HG03565 (cell line): ENCODE results near the gene FAM114A1.
"Not testable (repeated sequence)": the region's sequence is repeated elsewhere in the genome, so short reads cannot be mapped to it uniquely, and the experiment has no call there.

Experiments
- ATAC-seq: cut with Tn5 transposase; IDR thresholded peaks from one replicate; pipeline ENCODE4 v1.9.1; 2021; ENCODE audit warnings: mild to moderate bottlenecking, moderate library complexity; ENCODE audit not compliant: unreplicated experiment

Gene FAM114A1

DNA sequence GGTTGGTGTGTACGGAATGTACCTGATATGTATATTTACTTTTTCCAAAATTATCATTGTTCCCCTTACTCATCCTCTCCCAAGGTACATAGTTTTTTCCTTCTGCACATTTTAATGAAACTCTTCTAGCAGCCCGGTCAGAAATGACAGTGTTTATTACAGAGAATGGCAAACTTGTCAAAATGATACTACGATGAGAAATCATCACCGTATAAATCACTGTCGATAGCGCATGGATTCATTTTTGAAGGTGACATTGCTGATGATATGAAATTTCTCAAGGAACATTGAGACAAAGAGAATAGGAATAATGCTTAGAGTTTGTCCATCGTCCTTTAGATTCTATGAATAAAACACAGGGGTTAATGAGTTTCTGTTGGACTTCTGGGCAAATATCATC lies 30.6 kb downstream of the FAM114A1 start:
- no peak for ATAC-seq

DNA sequence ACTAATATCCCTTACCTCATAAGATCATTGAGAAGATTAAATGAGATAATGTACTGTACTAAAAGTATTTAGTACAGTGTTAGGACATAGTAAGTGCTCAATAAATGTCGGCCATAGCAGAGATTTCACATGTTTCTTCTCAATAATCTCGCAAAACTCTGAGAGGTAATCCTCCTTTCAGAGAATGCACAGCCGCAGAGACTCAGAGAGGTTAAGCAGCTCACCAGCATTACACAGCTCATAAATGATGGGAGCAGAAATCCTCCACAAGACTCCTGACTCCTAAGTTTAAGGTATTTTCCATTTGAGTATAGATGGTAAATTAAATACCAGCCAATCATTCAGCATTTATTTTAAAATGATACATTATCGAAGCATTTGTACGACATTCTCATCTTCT lies 34.6 kb downstream of the FAM114A1 start:
- no peak for ATAC-seq

DNA sequence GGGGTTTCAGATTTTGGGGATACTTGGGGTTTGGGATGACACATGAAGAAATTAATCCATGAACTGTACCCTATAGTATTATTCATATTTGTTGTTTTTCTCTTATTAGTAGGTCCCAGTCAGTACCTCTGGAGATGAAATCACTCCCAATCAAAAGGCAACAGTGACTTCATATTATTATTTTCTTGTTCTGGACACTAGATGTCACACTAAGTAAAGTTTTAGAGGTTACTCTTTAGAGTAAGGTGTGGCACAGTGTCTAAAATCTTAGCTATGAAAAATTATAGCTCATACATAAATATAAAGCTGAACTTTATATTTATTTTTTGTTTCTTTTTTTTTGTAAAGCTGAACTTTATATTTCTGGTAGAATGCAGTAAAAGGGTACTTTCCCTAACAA lies 35.1 kb downstream of the FAM114A1 start:
- ATAC-seq, result peak; percentile 46

DNA sequence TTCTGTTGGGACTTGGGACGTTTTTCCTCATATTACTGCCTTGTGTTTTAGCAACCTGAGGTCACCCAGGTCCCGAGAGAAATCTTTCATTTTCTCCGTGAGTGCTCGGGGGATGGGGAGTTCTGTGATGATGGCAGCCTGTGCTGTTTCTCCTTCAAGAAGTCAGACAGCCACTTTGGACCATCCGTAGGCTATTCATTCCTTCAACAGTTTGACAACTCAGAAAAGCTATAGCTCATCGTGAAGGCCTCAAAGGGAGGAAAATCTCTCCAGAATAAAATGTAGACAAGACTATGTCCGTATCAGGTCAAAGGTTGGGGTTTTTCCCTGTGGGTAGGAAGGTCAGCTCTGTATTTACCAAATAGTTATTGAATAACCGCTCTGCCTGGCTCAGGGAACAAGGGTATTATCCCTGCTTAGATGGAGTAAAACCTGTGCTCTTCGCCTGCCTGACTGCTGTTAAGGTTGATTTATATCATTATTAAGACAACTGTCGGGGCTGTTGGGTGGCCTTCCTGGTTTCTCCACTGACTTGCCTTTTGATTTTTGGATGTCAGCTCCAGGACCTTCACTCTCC lies 36.6 kb downstream of the FAM114A1 start:
- ATAC-seq, result no peak

DNA sequence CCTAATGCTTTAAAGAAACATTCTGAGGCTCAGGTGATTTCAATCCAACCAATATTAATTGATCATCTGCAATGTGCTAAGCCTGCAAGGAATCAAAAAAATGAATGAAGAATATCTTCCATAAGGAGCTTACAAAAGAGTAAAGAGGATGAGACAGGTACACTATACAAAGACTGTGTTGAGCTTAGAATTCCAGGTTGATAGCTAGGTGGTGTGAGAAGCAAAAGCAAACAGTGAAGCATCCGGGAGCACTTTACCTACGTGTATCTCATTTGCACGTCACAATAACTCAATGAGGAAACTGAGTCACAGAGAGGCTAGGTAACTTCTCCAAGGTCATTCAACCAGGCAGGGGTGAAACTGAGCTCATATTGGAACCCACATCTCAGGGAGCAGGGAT lies 37.1 kb downstream of the FAM114A1 start:
- no peak for ATAC-seq

DNA sequence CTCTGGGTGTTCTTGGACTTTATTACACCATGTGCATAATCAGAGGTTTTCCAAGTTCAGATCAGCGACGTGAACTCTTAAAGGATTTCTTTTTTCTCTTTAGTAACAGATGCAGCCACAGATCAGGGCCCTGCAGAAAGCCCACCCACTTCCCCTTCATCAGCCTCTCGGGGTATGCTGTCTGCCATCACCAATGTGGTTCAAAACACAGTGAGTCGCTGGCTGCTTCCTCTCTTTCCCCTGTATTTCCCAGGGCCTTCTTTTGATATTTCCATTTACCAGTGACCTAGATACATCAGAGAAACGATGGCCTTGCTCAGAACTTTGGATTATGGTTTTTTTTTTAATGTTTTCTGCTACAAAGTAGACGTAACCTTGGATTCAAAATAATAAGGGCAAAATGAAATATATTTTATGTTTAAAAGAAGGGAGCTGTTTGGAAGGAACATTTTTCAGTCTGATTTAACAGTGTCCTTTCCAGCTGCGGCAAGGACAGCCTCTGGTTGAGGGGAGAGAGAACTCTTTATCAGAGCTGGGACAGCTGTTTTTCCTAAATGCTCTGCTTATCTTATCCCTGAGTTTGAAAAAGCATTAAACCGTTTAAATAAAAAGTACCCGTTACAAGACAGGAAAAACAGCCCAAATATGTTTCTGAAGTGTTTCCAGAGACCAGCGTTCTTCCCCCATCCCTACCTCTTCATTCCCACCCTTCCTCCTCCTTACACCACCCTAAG lies 38.2 kb downstream of the FAM114A1 start:
- no peak for ATAC-seq

DNA sequence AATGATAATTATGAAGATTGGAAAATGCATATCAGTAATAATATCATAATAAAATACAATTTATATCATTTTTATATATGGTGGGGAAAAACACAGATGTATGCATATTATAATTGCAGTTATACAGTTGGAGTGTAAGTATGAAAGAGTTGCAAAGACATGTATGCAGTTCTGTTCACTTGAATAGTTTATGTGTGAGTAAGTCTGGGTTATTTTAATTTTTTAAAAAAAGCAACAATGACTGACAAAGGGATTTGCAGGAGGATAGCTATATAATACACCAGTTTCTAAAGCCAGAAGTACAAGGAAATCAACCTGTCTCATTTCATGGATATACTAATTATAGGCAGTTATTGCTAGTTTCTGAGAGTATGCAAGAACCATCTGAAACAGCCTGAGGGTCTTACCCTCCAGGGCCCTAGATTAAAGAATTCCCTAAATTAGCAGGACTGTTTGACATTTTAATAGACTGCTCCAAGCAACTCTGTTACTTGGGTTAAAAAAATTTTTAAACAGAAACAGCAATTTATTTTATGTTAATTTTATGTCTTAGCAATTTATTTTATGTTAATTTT lies 40.2 kb downstream of the FAM114A1 start:
- no peak for ATAC-seq

DNA sequence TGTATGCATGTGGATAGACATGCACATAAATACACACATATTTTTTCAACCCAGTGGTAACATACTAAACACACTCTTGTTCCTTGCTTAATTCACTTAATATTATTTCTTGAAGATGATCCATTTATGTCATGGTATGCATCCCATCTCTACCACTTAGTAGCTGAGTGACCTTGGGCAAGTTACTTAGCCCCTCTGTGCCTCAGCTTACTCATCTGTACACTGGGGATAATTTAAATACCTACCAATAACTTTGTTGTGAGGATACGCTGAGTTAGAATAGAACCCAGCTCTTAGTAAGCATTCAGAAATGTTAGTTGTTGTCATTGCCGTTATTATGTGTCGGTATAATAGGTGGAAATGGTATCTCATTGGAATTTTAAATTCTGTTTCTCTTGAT lies 41.4 kb downstream of the FAM114A1 start:
- ATAC-seq, result no peak

DNA sequence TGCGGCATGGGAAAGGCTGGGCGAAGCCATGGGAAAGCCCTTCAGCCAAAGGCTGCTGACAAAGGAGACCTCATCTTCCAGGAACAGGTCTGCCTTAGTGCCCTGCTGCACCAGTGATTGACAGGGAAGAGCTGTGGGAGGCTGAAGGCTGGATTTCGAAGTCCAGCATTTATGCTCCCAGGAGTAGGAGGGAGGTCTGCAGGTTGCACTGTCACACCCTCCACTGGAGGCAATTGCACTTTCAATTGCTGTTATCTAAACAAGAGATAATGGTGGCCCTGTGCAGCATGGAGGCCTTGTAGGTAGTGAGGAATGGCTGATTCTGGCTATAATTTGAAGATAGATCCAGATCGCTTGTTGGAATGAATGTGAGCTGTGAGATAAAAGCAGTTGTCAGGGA lies 43.7 kb downstream of the FAM114A1 start:
- ATAC-seq, result no peak

DNA sequence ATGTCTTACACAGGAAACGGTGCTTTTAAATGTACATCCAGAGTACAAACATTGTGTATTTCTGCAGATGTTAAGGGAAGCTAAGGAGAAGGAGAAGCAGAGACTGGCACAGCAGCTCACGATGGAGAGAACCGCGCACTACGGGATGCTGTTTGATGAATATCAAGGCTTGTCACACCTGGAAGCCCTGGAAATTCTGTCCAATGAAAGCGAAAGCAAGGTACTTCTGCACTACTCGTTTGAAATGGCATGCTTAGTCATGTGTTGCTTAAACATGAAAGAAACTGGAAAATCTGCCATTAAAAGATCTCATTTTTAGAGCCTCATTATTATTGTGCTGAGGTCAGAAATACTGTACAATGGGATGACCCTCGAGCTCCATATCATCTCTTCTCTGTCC lies 47.2 kb downstream of the FAM114A1 start:
- ATAC-seq, result no peak

DNA sequence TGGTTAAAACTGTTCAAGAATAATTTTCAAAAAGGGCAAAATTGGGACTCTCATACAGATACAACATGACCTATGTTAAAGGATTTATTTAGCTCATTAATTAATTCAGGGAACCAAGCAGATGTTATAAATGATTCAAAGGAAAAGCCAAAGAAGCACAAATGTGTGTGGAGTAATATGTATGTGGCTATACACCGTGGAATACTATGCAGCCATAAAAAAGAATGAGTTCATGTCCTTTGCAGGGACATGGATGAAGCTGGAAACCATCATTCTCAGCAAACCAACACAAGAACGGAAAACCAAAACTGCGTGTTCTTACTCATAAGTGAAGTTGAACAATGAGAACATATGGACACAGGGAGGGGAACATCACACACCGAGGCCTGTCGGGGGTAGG lies 48.7 kb downstream of the FAM114A1 start:
- ATAC-seq, result not testable (repeated sequence)

DNA sequence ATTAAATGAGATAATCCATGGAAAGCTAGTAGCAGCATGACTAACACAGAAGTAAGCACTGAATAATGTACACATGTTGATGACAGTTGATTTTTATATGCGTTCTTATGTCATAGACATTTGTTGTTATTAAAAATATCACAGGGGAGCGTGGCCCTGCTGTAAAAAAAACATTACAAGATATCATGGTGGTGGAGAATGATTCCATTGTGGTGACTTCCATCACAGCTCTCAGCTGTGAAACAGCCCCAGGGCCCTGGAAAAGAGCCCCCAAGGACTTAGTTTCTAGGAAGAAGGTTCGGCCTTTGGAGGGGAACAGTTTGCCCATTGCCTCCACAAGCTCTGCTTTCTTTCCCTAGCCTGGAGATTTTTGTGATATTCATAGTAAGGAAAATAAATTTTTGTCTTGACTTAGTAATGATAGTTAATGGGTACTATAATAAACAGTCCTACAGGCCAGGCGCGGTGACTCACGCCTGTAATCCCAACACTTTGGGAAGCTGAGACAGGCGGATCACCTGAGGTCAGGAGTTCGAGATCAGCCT lies 49.9 kb downstream of the FAM114A1 start:
- no peak for ATAC-seq

DNA sequence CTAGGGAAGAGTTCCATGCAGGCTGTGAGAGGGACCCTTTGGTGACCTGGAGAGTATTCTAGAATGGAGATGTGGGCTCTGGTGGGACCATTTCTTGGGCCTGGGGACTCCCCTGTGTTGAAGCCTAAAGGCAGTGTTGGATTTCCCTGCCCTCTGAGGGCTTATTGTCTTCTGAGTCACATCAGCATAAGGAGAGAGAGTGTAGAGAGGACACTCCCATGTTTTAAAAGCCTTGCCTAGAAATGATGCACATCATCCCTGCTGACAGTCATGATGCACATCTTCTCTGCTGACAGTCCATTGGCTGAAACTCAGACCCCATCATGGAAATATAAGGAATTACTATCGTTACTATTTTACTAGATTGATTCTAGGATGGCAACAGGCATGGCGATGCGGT lies 51.9 kb downstream of the FAM114A1 start:
- no peak for ATAC-seq

DNA sequence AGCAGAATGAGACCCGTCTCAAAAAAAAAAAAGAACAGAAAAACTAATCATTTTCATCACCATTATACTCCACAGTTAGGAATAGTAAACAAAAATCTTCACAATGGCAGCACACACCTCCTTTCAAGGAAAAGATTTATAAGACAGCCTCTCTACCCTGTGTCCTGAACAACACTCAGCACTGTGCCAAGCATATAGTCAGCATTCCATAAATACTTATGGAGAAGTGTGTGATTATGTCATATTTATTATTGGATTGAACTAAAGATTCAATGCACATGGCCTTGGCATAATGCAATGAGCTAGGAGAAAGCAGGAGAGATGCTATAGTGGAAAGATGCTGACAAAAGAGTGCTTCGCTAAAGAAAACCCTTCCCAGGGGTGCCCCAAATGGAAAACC lies 52.6 kb downstream of the FAM114A1 start:
- no peak for ATAC-seq

DNA sequence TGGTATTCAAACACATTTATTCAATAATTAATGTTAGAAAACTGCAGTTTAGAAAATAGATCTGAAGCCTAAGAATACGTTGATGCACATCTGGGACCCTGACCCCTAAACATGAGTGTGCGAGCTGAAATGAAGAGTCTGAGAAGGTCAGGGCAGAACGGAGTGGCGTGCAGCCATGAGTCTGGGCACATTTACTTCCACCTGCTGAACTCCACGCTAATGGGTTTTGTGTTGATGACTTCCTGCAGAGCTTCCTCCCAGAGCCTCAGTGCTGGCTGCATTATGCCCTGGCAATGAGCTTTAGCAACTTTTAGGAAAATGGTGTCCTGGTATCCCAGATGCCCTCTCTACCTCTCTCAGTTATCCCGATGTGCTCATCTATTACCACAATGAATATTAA lies 53.1 kb downstream of the FAM114A1 start:
- no peak for ATAC-seq

DNA sequence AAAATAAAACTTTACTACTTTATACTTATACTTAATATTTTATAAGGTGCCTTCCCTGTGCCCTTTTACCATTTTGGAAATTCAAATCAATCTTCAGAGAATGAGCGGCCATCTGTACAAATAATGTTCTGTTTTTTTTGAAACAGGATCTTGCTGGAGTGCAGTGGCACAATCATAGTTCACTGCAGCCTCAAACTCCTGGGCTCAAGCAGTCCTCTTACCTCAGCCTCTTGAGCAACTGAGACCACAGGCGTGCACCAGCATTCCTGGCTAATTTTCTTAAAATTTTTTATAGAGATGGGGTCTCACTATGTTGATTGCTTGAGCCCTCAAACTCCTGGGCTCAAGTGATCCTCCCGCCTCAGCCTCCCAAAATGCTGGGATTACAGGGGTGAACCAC lies 53.5 kb downstream of the FAM114A1 start:
- no peak for ATAC-seq

DNA sequence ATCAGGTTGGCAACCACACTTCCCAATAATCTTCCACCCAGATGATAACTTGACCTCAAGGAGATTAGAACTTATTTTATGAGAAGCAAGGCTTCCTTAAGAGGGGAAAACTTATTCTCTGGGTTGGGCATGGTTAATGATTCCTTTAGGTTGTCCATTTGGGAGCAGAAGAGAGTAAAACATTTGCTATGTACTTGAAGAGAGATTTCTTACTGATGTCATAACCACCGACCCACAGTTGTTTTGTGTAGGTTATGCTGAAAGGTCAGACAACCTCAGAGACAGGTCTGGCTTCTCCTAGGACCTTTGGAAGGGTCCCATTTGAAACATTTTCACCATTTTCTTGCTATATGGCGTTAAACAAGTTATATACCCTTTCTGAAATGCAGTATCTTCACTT lies 56.1 kb downstream of the FAM114A1 start:
- ATAC-seq, result no peak

DNA sequence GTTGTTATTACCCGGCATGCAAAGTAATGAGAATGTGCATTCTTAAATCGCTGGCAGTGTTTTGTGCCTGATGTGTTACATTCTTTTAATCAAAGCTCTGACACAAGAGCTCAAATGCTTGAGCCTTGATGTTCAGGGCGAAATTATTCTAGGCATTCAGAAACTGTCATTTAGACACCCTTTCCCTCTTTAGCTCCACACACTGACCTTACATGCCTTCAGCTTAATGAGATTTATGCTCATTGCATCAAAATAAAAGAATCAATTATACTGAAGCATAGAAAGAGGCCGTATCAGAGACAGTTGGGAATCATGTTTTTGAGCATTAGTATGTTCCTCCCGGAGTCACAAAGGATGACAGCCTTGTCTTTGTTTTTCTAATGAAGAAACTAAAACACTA lies 56.7 kb downstream of the FAM114A1 start:
- ATAC-seq, result no peak

DNA sequence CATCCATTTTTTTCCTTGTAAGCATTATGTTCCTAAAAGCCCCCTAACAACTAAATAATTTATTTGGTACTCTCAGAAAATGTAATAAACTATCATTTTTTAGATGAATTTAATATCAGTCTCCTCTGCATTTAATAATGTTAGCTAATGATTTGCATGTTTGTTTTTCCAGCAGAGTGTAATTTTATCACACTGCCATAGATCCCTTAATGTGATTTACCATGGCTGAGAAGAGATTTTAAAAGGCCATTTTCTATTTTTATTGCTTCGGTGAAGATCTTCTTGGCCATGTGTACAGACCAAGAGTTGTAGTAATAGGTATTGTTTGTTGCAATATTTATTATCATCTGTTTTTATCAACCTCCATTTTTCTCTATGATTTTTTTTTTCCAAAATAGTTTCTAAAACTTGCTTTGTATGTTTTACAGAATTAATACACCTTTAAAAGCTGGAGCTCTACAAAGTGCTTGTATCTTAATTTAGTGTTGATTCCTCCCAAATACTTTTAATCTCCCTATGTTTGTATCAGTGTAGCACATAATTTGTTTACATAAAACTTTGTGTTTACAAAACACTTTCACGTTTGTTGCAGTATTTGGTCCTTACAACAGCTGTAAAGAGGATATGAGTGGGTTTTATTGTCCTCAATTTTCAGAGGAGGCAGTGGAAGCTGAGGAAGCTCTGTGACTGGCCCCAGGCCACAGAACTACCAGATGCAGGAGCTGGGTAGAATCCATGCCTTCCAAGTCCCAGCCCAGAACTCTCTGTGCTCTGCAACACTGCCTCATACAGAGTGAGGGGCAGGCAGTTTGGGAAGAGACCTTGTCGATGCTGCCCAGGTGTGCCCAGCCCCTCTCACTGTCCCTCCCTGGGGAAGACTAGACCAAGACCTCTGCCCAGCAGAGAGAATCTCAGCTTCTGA lies 58.1 kb downstream of the FAM114A1 start:
- ATAC-seq, result no peak

DNA sequence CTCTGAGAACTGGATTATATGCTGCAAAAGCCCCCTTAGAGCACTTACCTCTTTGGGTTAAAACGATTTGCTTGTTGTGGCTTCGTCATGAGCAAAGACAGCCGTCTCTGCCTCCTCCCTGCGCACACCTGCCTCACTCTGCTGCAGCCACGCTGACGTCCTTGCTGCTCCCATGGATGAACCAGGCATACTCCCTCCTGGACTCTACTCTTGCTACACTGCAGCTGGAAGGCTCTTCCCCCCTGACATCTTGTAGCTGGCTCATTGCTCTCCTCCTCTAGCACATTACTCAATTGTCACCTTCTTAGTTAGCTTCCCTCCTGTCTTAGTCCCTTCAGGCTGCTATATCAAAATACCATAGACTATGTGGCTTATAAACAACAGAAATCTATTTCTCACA lies 59.3 kb downstream of the FAM114A1 start:
- ATAC-seq, result no peak

DNA sequence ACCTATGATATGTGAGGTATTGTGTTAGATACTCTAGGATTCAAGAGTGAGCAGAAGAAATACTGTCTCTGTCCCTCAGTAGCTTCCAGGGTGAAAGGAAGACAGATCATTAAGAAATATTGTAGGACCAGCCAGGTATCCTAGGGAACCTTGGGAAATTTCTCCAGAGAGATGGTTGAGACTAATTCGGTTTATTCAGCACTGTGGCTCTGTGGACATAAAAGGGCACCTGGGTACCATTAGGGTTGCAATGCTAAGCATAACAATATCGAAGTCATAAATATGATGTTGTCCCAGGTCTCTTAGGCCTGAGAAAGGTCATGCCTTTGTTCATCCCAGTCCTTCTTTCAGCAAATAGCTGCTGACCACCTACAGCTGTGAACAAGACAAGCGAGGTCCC lies 61.0 kb downstream of the FAM114A1 start:
- ATAC-seq, result no peak
